C4-2B (cell line): ENCODE results near the gene CNTN4.

Experiments
- ZFX ChIP-seq: fragments of 450-650 bp; IDR thresholded peaks from 2 replicates; pipeline ENCODE4 v1.6.1; 2017
- TF ChIP-seq, protein P1 (sequence below): fragments of 450-650 bp; conservative IDR thresholded peaks from 2 replicates; pipeline ENCODE4 v1.5.1; 2017; ENCODE audit warnings: mild to moderate bottlenecking

DNA sequence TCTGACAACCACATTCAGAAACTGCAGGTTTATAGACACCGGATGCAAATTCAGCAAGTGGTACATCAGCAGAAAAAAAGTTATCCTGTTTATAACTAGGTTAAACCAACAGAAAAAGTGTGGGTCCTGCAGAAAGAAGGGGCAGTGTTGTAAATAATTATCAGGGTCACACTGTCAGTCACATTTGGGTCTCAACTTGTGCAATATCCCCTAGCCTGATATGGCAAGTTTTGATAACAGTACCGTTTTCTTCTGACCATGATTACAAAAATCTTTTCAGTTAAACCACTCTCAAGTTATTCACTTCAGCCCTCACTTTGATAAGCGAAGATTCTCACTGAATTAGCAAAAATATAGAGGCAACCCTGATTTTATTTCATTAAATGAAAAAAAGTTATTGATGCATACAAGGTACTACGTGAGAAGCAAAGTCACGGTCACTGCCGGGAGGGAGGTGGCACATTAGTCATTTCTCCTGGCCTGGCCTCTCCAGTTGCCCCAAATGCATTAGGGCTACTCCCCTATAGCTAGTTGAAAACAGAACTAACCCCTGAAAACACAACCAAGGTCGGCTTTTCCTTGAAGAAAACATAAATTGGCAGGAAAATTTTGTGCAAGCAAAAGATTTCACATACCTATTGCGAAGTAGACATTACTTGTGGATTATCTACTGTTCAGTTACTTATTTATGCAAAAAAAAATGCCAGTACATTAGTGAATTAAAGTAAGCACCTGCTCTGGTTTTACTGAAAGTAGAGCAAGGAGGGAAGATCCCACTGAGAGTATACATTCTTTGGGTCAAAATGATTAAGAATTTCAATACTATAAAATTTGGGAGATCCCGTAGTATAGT lies 982.9 kb downstream of the CNTN4 start:
- TF ChIP-seq, protein P1, sequence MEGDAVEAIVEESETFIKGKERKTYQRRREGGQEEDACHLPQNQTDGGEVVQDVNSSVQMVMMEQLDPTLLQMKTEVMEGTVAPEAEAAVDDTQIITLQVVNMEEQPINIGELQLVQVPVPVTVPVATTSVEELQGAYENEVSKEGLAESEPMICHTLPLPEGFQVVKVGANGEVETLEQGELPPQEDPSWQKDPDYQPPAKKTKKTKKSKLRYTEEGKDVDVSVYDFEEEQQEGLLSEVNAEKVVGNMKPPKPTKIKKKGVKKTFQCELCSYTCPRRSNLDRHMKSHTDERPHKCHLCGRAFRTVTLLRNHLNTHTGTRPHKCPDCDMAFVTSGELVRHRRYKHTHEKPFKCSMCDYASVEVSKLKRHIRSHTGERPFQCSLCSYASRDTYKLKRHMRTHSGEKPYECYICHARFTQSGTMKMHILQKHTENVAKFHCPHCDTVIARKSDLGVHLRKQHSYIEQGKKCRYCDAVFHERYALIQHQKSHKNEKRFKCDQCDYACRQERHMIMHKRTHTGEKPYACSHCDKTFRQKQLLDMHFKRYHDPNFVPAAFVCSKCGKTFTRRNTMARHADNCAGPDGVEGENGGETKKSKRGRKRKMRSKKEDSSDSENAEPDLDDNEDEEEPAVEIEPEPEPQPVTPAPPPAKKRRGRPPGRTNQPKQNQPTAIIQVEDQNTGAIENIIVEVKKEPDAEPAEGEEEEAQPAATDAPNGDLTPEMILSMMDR = no peak
- no peak for TF ChIP-seq ZFX
